Uterus (tissue), 2 donors: ENCODE data around the gene ANKUB1.

Experiments
- POLR2A ChIP-seq, 2 donors: fragments of 450-650 bp; IDR thresholded peaks; one replicate each; pipeline ENCODE4 v1.6.1; 2016; ENCODE audit warnings: antibody characterized with exemption in 2 of 2, mild to moderate bottlenecking in 1 of 2, moderate library complexity in 1 of 2
- TF ChIP-seq, protein P1 (sequence below), 4 experiments: fragments of 200-600 bp in 2 of 4; fragments of 450-650 bp in 2 of 4; sonication (generic) in 2 of 4; IDR thresholded peaks; one replicate each; pipeline ENCODE4 v1.5.1; 2016 to 2019; ENCODE audit warnings: antibody characterized with exemption in 4 of 4, mild to moderate bottlenecking in 2 of 4, moderate library complexity in 1 of 4

DNA sequence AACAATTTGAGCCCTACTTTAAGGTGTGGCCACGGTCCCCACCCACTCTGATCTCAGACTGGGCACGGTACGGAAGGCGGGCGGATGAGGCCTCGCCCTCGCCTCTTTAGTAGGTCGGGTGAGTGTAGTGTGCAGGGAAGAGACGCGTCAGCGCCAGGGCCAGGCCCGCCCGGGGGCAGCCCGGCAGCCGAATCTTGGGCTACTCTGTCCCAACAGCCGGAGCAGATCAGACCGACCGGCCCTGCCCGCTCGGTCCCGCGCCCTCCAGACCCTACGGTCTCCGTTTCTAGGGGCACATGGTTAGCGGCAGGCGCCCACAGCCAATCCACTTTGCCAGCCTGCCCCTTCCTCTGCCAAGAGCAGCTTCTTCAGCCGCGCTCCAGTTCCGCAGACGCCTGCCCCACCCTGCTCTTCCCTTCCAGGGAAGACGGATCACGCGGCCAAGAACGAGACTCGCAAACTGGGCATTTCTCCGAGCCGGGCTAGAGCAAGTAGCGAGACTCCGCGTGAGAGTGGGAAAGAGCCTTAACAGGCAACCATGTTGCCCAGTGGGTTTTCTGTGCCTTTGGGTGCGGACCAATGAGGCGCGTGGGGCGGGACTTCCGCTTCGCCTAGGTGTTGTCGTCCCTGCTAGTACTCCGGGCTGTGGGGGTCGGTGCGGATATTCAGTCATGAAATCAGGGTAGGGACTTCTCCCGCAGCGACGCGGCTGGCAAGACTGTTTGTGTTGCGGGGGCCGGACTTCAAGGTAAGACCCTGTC, 20.4 kb upstream of the ANKUB1 start, which contains the start of gene RNF13:
- peak; percentile 60 to 73 for TF ChIP-seq POLR2A (IDR thresholded peaks at IDR 0.05)
- TF ChIP-seq, protein P1, sequence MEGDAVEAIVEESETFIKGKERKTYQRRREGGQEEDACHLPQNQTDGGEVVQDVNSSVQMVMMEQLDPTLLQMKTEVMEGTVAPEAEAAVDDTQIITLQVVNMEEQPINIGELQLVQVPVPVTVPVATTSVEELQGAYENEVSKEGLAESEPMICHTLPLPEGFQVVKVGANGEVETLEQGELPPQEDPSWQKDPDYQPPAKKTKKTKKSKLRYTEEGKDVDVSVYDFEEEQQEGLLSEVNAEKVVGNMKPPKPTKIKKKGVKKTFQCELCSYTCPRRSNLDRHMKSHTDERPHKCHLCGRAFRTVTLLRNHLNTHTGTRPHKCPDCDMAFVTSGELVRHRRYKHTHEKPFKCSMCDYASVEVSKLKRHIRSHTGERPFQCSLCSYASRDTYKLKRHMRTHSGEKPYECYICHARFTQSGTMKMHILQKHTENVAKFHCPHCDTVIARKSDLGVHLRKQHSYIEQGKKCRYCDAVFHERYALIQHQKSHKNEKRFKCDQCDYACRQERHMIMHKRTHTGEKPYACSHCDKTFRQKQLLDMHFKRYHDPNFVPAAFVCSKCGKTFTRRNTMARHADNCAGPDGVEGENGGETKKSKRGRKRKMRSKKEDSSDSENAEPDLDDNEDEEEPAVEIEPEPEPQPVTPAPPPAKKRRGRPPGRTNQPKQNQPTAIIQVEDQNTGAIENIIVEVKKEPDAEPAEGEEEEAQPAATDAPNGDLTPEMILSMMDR (IDR thresholded peaks at IDR 0.05): peak in 1 of 4 experiments; percentile 5
